IMR-90 (cell line): ENCODE results near the gene FEV. TPM values are rescaled to one million over a fixed set of nuclear protein-coding genes. Genes with fewer than 3 reads are reported as not detected.

ENCODE experiments used
- ATAC-seq: fragments of 200-7000 bp; cut with Tn5 transposase; 2 replicates; pipeline ENCODE4 v1.9.1; 2020; ENCODE audit warnings: low read depth, mild to moderate bottlenecking, moderate library complexity
- BruUV-seq: library from RNA; stranded (reverse); fragments of 400-500 nt; replicated peaks from 2 replicates; lab custom pipeline; 2021; lab: Mats Ljungman, UMichigan
- CTCF ChIA-PET: fragments of 300-600 bp; formaldehyde crosslinking; extraction: SDS; loops from one replicate; lab custom pipeline; 2021; ENCODE audit warnings: antibody characterized with exemption; lab: Yijun Ruan, JAX
- POLR2A ChIA-PET: fragments of 300-600 bp; sonication (Branson Sonifier 250); formaldehyde crosslinking; loops from one replicate; lab custom pipeline; 2022; ENCODE audit warnings: antibody characterized with exemption; ENCODE audit not compliant: unreplicated experiment; lab: Charles Lee
- DNase-seq: peaks from one replicate; pipeline ENCODE4 v3.0.0; 2013
- H2AFZ ChIP-seq: replicated peaks from 2 replicates; pipeline ENCODE3; 2013; ENCODE audit warnings: low read length, mild to moderate bottlenecking; ENCODE audit not compliant: poor library complexity
- H2AK5ac ChIP-seq: 2 replicates; pipeline ENCODE4 v1.6.1; 2013; ENCODE audit warnings: low read depth, low read length, inconsistent platforms
- H2AK9ac ChIP-seq: replicated peaks from 2 replicates; pipeline ENCODE3; 2013; ENCODE audit warnings: mild to moderate bottlenecking, low read depth, low read length, moderate library complexity; ENCODE audit not compliant: poor library complexity
- H2BK120ac ChIP-seq: 2 replicates; pipeline ENCODE4 v1.6.1; 2013; ENCODE audit warnings: low read depth, low read length, inconsistent platforms
- H2BK15ac ChIP-seq: 3 replicates; pipeline ENCODE4 v1.6.1; 2013; ENCODE audit warnings: low read depth, low read length, inconsistent platforms
- H2BK20ac ChIP-seq: 2 replicates; pipeline ENCODE4 v1.6.1; 2013; ENCODE audit warnings: low read depth, mild to moderate bottlenecking, inconsistent platforms, low read length, moderate library complexity
- H2BK5ac ChIP-seq: 2 replicates; pipeline ENCODE4 v1.6.1; 2013; ENCODE audit warnings: mild to moderate bottlenecking, low read depth, low read length, inconsistent platforms; ENCODE audit not compliant: poor library complexity, severe bottlenecking
- H3K14ac ChIP-seq: replicated peaks from 2 replicates; pipeline ENCODE4 v1.6.1; 2013; ENCODE audit warnings: low read depth, low read length, inconsistent platforms
- H3K18ac ChIP-seq: 2 replicates; pipeline ENCODE4 v1.6.1; 2013; ENCODE audit warnings: low read depth, low read length, control low read depth
- H3K23ac ChIP-seq: 2 replicates; pipeline ENCODE4 v1.6.1; 2013; ENCODE audit warnings: low read depth, low read length, inconsistent platforms
- H3K27ac ChIP-seq: 2 replicates; pipeline ENCODE4 v1.5.1; 2013; ENCODE audit warnings: mild to moderate bottlenecking, control low read depth, low read length; ENCODE audit not compliant: insufficient read depth
- H3K27me3 ChIP-seq: 2 replicates; pipeline ENCODE4 v1.6.1; 2013; ENCODE audit warnings: low read length; ENCODE audit not compliant: control insufficient read depth, insufficient read depth
- H3K36me3 ChIP-seq: 2 replicates; pipeline ENCODE4 v1.6.1; 2013; ENCODE audit warnings: low read length, mixed read lengths; ENCODE audit not compliant: control insufficient read depth, insufficient read depth
- H3K4ac ChIP-seq: 2 replicates; pipeline ENCODE4 v1.6.1; 2013; ENCODE audit warnings: low read depth, low read length, inconsistent platforms
- H3K4me1 ChIP-seq: 2 replicates; pipeline ENCODE4 v1.6.1; 2013; ENCODE audit warnings: low read length, mixed read lengths; ENCODE audit not compliant: control insufficient read depth, insufficient read depth
- H3K4me2 ChIP-seq: 2 replicates; pipeline ENCODE4 v1.6.1; 2013; ENCODE audit warnings: low read depth, mild to moderate bottlenecking, control low read depth, low read length, moderate library complexity
- H3K4me3 ChIP-seq: 2 replicates; pipeline ENCODE4 v1.5.1; 2013; ENCODE audit warnings: low read depth, mild to moderate bottlenecking, control low read depth, low read length, moderate library complexity; ENCODE audit not compliant: insufficient read depth
- H3K56ac ChIP-seq: 2 replicates; pipeline ENCODE4 v1.6.1; 2013; ENCODE audit warnings: low read length, inconsistent platforms; ENCODE audit not compliant: insufficient read depth; ENCODE audit errors: extremely low read depth
- H3K79me1 ChIP-seq, 2 experiments: 2 replicates each; pipeline ENCODE4 v1.6.1; 2013; ENCODE audit warnings: low read length in 2 of 2, inconsistent platforms in 1 of 2, low read depth in 1 of 2
- H3K9ac ChIP-seq: 2 replicates; pipeline ENCODE4 v1.6.1; 2013; ENCODE audit warnings: low read depth, low read length, control low read depth
- H3K9me1 ChIP-seq: 2 replicates; pipeline ENCODE4 v1.6.1; 2013; ENCODE audit warnings: low read length, inconsistent platforms; ENCODE audit not compliant: insufficient read depth
- H3K9me3 ChIP-seq: 2 replicates; pipeline ENCODE4 v1.6.1; 2013; ENCODE audit warnings: low read length; ENCODE audit not compliant: control insufficient read depth, insufficient read depth
- H4K20me1 ChIP-seq: 2 replicates; pipeline ENCODE4 v1.6.1; 2013; ENCODE audit warnings: low read length, inconsistent platforms; ENCODE audit not compliant: insufficient read depth
- H4K5ac ChIP-seq: 2 replicates; pipeline ENCODE4 v1.6.1; 2013; ENCODE audit warnings: mild to moderate bottlenecking, low read depth, low read length, control low read depth
- H4K8ac ChIP-seq, 2 experiments: 2 replicates each; pipeline ENCODE4 v1.6.1; 2013; ENCODE audit warnings: low read depth in 2 of 2, low read length in 2 of 2, control low read depth in 1 of 2, inconsistent platforms in 1 of 2
- H4K91ac ChIP-seq: 2 replicates; pipeline ENCODE4 v1.6.1; 2013; ENCODE audit warnings: low read depth, low read length, inconsistent platforms; ENCODE audit not compliant: insufficient read depth
- BHLHE40 ChIP-seq: fragments of 150-350 bp; IDR thresholded peaks from 2 replicates; pipeline ENCODE4 v1.6.1; 2016; ENCODE audit warnings: mild to moderate bottlenecking, low read depth, low read length
- CEBPB ChIP-seq: IDR thresholded peaks from 2 replicates; pipeline ENCODE4 v1.6.1; 2012; ENCODE audit warnings: low read depth, low read length, improper control_type of control experiment
- CHD1 ChIP-seq: IDR thresholded peaks from 2 replicates; pipeline ENCODE4 v1.6.1; 2012; ENCODE audit warnings: low read depth, low read length, improper control_type of control experiment
- CTCF ChIP-seq: conservative IDR thresholded peaks from 2 replicates; pipeline ENCODE4 v1.5.1; 2012; ENCODE audit warnings: mild to moderate bottlenecking, low read depth, low read length, improper control_type of control experiment
- ELK1 ChIP-seq: fragments of 150-350 bp; IDR thresholded peaks from 2 replicates; pipeline ENCODE4 v1.6.1; 2016; ENCODE audit warnings: low read depth, mild to moderate bottlenecking, low read length, moderate library complexity, borderline replicate concordance
- FOS ChIP-seq: fragments of 150-350 bp; IDR thresholded peaks from 2 replicates; pipeline ENCODE4 v1.6.1; 2016; ENCODE audit warnings: low read depth, low read length
- MAFK ChIP-seq: IDR thresholded peaks from 2 replicates; pipeline ENCODE4 v1.6.1; 2012; ENCODE audit warnings: low read depth, low read length, improper control_type of control experiment
- MAZ ChIP-seq: IDR thresholded peaks from 2 replicates; pipeline ENCODE4 v1.6.1; 2012; ENCODE audit warnings: low read depth, mild to moderate bottlenecking, low read length, improper control_type of control experiment, moderate library complexity, borderline replicate concordance
- MXI1 ChIP-seq: IDR thresholded peaks from 2 replicates; pipeline ENCODE4 v1.6.1; 2012; ENCODE audit warnings: low read depth, mild to moderate bottlenecking, low read length, moderate library complexity, borderline replicate concordance
- NFE2L2 ChIP-seq: fragments of 150-350 bp; IDR thresholded peaks from 2 replicates; pipeline ENCODE4 v1.6.1; 2016; ENCODE audit warnings: low read depth, mild to moderate bottlenecking, low read length
- POLR2A ChIP-seq: IDR thresholded peaks from 2 replicates; pipeline ENCODE4 v1.6.1; 2012; ENCODE audit warnings: mild to moderate bottlenecking, low read depth, low read length
- RAD21 ChIP-seq: IDR thresholded peaks from 2 replicates; pipeline ENCODE4 v1.6.1; 2012; ENCODE audit warnings: low read length, improper control_type of control experiment
- RFX5 ChIP-seq: IDR thresholded peaks from 2 replicates; pipeline ENCODE4 v1.8.0; 2012; ENCODE audit warnings: low read depth, mild to moderate bottlenecking, low read length, moderate library complexity
- WGBS, 2 experiments: methylation state at CpG; one replicate each; pipeline versions ENCODE4 v1.1.5 to v1.1.7; 2013; ENCODE audit warnings: missing lambda C conversion rate in 2 of 2; ENCODE audit not compliant: insufficient read length in 1 of 2; ENCODE audit errors: extremely low coverage in 2 of 2; 5-methylcytosine and 5-hydroxymethylcytosine counted together
- dilution Hi-C: fragments of 300-500 bp; cut with HindIII; formaldehyde crosslinking; loops from one replicate; pipeline ENCODE4 v1.14.3; 2018; ENCODE audit warnings: low sequenced_read_pairs; ENCODE audit not compliant: unreplicated experiment
- in situ Hi-C: fragments of 300-500 bp; cut with MboI; formaldehyde crosslinking; loops from 3 replicates; pipeline ENCODE4 v1.14.3; 2019; ENCODE audit warnings: low sequenced_read_pairs, inconsistent platforms, mixed read lengths
- intact Hi-C: fragments of 100-400 bp; cut with micrococcal nuclease; formaldehyde crosslinking; loops from 2 replicates; pipeline ENCODE4 v1.10.0; 2022
- polyA plus RNA-seq, 3 experiments: library from polyadenylated mRNA; depleted of rRNA; stranded (reverse); fragments of >200 nt; gene quantifications; 2 replicates each; pipeline ENCODE4 v1.2.3, GENCODE V29; 2012; ENCODE audit warnings: low replicate concordance in 1 of 3
- total RNA-seq: library from RNA; depleted of rRNA; stranded (reverse); fragments of >200 nt; gene quantifications from 2 replicates; pipeline ENCODE4 v1.2.3, GENCODE V29; 2012

The FEV gene
- total and polyA plus RNA-seq, 2 of the 4 experiments (the other 2 are of a cell fraction), result not detected

- TF ChIP-seq BHLHE40, result no peak
- no peak for TF ChIP-seq MAFK
- no peak for TF ChIP-seq POLR2A
Observed at GRCh38 chr2:219028996-219029828, 44.2 kb upstream of the FEV start (continued).

GRCh38 chr2:219028141-219028540, 43.2 kb upstream of the FEV start:
- Histone ChIP-seq H3K4me2 (no peak overlapping the region), H2BK20ac (no peak overlapping the region), H3K27me3 (peaks cover 60% of the 10 kb centered on the region), H3K14ac (no peak overlapping the region), H3K4ac (no peak overlapping the region), H3K36me3 (no peaks in the 10 kb centered on the region), H3K27ac (no peak overlapping the region), H2BK5ac (no peak overlapping the region), H2BK15ac (no peak overlapping the region), H3K9me3 (no peaks in the 10 kb centered on the region), H3K4me3 (no peak overlapping the region), H2BK120ac (no peak overlapping the region), H4K91ac (no peak overlapping the region), H3K23ac (no peak overlapping the region), H4K8ac (no peak overlapping the region), H3K9ac (no peak overlapping the region), H2AK9ac (peak overlapping the region; percentile 55), H3K18ac (no peak overlapping the region), H4K5ac (no peak overlapping the region), H2AFZ (no peak overlapping the region), H3K9me1 (no peaks in the 10 kb centered on the region), H4K20me1 (0 out of 2 replicates have a peak, but pooled peaks cover 8% of the 10 kb centered on the region), H3K79me1 (no peaks in the 10 kb centered on the region), H3K56ac (no peak overlapping the region), H2AK5ac (no peak overlapping the region), H3K4me1 (no peaks in the 10 kb centered on the region)
- CTCF ChIA-PET, result no interaction called here
- POLR2A ChIA-PET, result no interaction called here
- dilution Hi-C loops (no loop called here), intact Hi-C loops (no loop called here), in situ Hi-C loops (loop anchor here (5.0 kb wide), 1 partner anchor 124 kb away; no protein-coding TSS in a partner anchor)
- DNase-seq (no peak), ATAC-seq (no peak)
- WGBS, 2 experiments, result 30% methylated on average over 2 of the region's 5 CpGs; no CpG with 5 or more reads in 1 of the 2 experiments
- BruUV-seq, result no TSS peak
- no peak for TF ChIP-seq CEBPB
- TF ChIP-seq MXI1, result no peak
- no peak for TF ChIP-seq NFE2L2
- TF ChIP-seq MAZ, result no peak
- no peak for TF ChIP-seq POLR2A
- no peak for TF ChIP-seq ELK1
- TF ChIP-seq FOS, result no peak
- no peak for TF ChIP-seq CHD1
- TF ChIP-seq CTCF, result no peak
- TF ChIP-seq RFX5, result no peak
- TF ChIP-seq RAD21, result no peak
- TF ChIP-seq MAFK, result no peak
